ENCODE measurements around the gene FZD8.
"Not testable (repeated sequence)": the region's sequence is repeated elsewhere in the genome, so short reads cannot be mapped to it uniquely, and the experiment has no call there.

The FZD8 gene

GRCh38 chr10:35642035-35642792 is at the start of gene FZD8:
FZD8 (minus strand) TSS chr10:35642296; CDS start chr10:35641429, 867 bp downstream.
- peak; percentile 86 for DNase-seq

- no peak for DNase-seq
These were observed 49.6 kb upstream of the FZD8 start for GRCh38 chr10:35691522-35692236.

- no peak for DNase-seq
These were observed 48.4 kb upstream of the FZD8 start for GRCh38 chr10:35690534-35690933.

- DNase-seq: not testable (repeated sequence)
These were observed 43.8 kb upstream of the FZD8 start for GRCh38 chr10:35685858-35686257.

GRCh38 chr10:35685402-35685801 is 43.3 kb upstream of the FZD8 start:
- DNase-seq: no peak

GRCh38 chr10:35684586-35684985 is 42.5 kb upstream of the FZD8 start:
- DNase-seq: no peak

GRCh38 chr10:35675846-35676245 is 33.8 kb upstream of the FZD8 start:
- no peak for DNase-seq

GRCh38 chr10:35674843-35675242 is 32.7 kb upstream of the FZD8 start:
- DNase-seq: no peak

GRCh38 chr10:35668865-35669650 is 27.0 kb upstream of the FZD8 start:
- no peak for DNase-seq

- no peak for DNase-seq
These were observed 25.9 kb upstream of the FZD8 start for GRCh38 chr10:35667971-35668370.

- DNase-seq: no peak
These were observed 25.3 kb upstream of the FZD8 start for GRCh38 chr10:35667270-35667889.

- DNase-seq: no peak
These were observed 19.1 kb upstream of the FZD8 start for GRCh38 chr10:35661236-35661635.

- no peak for DNase-seq
These were observed 17.4 kb upstream of the FZD8 start for GRCh38 chr10:35659456-35659855.

- no peak for DNase-seq
These were observed 15.5 kb upstream of the FZD8 start for GRCh38 chr10:35657621-35658020.

- DNase-seq: no peak
These were observed 10.7 kb upstream of the FZD8 start for GRCh38 chr10:35652824-35653223.

- no peak for DNase-seq
These were observed 8.8 kb upstream of the FZD8 start for GRCh38 chr10:35650894-35651293.

GRCh38 chr10:35644050-35644950 is 2.2 kb upstream of the FZD8 start:
- DNase-seq: no peak

GRCh38 chr10:35643151-35644049 is 1.3 kb upstream of the FZD8 start:
- peak; percentile 11 for DNase-seq

- DNase-seq: no peak
These were observed 658 bp upstream of the FZD8 start for GRCh38 chr10:35642793-35643114.

GRCh38 chr10:35641676-35642034 is 441 bp downstream of the FZD8 start:
- peak; percentile 11 for DNase-seq

All from inflammatory macrophage treated with lipopolysaccharide for 4 hours (primary cell).